Left lobe of liver (tissue), 2 donors: ENCODE results near the gene VGLL4. TPM values are rescaled to one million over a fixed set of nuclear protein-coding genes. Genes with fewer than 3 reads are reported as not detected.
"Not testable (repeated sequence)": the region's sequence is repeated elsewhere in the genome, so short reads cannot be mapped to it uniquely, and the experiment has no call there.

Source experiments
- ATAC-seq: fragments of 200-7000 bp; cut with Tn5 transposase; one replicate; pipeline ENCODE4 v1.9.1; 2020; ENCODE audit warnings: mild to moderate bottlenecking, moderate library complexity
- DNase-seq: peaks from one replicate; pipeline ENCODE4 v3.0.0-alpha.2; 2020; ENCODE audit warnings: low spot score
- total RNA-seq: library from RNA; stranded (reverse); gene quantifications from one replicate; pipeline ENCODE4 v1.2.1, GENCODE V29; 2021
- donor health status: DM: no; HTN: no; CAD: no; lungs with moderate emphysema.
- donor health status: DM: no; HTN: yes; CAD: no.

The VGLL4 gene
- total RNA-seq, result 13.8 TPM

- ATAC-seq, result peak; percentile 89
- DNase-seq, result peak; percentile 89
Measured at GRCh38 chr3:11643605-11644087, at the start of gene VGLL4. Gene VGLL4 (minus strand): TSS chr3:11643915. CDS start chr3:11643518, 397 bp downstream.

DNA sequence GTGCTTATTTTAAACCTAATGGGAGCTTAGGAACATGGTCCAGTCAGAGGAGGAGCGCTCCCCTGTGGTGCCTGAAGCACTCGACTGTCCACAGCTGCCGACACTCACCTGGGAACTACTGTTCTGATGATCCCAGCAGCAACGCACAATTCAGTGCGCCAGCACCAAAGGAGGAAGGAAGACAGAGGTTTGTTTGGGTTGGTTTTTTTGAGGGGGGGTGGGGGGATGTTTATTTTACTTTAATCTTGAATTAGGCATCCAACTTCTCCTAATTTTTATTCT is 48.8 kb upstream of the VGLL4 start:
- ATAC-seq (no peak), DNase-seq (no peak)

DNA sequence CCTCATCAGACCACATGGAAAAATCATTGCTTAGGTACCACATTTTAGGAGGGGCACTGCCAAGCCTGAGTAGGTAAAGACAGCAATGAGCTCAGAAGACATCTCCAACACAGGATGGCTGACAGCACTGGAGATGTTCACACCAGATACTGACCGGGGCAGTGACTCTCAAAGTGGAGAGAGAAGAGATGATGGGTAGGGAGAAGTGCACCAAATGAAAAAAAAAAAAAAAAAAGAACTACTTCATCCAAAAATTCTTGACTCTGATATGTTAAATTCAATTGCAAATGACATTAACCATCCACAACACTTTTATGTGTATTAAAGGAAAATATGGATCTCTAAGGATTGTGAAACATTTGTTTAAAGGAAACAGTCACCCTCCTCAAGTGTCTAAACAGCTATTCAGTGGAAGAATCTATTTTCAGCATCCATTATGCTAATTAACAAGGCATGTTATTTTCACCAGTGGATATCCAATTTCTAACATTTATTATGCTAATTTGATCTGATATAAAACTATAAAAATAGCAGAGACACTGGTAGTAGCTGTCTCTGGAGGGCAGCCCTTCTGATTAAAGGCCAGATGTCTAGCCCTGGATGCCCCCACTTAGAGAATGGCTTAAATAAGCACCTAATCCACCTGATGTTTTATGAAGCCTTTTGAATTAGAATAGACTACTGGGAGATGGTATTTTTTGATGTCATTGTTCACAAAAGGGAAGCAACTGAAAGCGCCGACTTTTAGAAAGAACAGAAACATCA is 48.2 kb upstream of the VGLL4 start:
- DNase-seq (no peak), ATAC-seq (no peak)

DNA sequence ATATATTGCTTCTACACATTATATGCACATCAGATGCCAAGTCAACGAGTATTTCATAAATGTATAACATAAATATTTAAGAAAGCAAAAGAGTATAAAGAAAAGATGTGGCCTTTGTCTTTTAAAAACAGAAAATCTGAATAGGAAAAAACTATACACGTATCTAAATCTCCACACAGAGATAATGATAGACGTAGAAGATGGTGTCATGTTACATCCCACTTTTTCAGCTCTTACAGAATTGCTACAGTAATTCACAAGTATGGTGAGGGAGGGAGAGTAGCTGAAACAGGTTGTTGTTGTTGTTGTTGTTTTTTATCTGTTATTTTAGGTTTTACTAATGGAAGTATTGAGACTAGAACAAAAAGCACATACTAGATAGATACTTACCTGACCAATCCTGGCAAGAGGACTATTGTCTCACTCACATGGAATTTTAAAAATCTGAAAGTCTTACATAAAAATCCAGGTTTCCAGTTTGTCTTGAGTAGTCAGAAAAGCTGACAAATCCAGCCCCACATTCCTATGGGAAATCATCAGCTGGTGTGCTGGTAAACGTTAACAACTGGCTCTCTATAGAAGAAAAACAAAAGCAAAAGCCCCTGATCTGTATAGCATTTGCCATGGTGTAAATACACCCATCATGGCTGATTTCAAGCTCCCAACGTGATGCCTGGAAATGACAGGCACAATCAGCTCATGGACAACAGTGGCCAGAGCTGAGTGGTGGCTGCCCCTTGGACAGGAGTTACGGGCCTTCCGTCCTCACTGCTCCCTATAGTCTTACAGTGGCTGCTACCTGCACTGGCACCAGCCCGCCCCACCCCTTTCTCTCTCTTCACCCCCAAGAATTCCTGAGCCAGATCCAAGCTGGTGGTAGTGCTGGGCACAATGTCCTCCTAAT is 47.4 kb upstream of the VGLL4 start:
- DNase-seq, result no peak
- no peak for ATAC-seq

DNA sequence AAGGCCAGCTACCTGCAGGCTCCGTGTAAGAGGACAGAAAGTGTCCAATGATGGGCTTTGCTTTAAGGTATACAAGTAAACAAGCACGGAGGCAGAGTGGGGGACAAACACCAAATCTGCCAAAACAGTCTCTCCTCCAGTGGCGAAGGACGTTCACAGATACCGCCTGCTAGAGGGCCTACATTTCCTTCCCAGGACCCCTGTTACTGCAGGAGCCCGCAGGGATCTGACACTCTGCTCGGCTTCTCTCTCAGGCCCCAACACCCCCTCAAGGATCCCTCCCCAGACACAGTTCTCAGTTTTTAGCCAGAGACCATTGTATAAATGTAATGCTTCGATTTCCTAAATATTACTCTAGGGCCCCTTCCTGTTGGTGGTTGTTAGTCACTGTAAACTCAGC is 46.0 kb upstream of the VGLL4 start:
- no peak for DNase-seq
- no peak for ATAC-seq

GRCh38 chr3:11684980-11685379 is 41.3 kb upstream of the VGLL4 start:
- not testable (repeated sequence) for ATAC-seq, DNase-seq

DNA sequence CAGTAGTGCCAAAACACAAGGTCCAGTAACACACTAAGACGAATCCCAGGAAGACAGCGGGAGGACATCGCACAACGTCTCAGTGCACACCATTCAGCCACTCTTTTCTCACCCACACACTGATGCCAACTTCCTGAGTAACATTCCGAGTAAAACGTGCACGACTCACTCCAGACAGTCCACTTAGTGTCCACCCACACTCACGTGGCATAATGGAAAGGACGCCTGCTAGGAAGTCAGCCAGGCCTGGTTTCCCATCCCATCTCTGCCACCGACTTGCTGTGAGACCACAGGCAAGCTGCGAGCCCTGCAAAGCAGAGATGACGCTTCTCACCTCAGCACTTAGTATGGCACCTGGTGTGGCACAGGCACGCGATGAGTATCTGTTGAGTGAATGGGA is 36.8 kb upstream of the VGLL4 start:
- ATAC-seq, result no peak
- DNase-seq, result no peak

GRCh38 chr3:11679964-11680363 is 36.2 kb upstream of the VGLL4 start:
- ATAC-seq (no peak), DNase-seq (no peak)

- ATAC-seq (no peak), DNase-seq (no peak)
Measured at GRCh38 chr3:11672363-11672762, 28.6 kb upstream of the VGLL4 start.

GRCh38 chr3:11671648-11672100 is 28.0 kb upstream of the VGLL4 start:
- no peak for ATAC-seq
- DNase-seq, result no peak

- no peak for ATAC-seq
- DNase-seq, result no peak
Measured at GRCh38 chr3:11668243-11669235, 24.8 kb upstream of the VGLL4 start.

DNA sequence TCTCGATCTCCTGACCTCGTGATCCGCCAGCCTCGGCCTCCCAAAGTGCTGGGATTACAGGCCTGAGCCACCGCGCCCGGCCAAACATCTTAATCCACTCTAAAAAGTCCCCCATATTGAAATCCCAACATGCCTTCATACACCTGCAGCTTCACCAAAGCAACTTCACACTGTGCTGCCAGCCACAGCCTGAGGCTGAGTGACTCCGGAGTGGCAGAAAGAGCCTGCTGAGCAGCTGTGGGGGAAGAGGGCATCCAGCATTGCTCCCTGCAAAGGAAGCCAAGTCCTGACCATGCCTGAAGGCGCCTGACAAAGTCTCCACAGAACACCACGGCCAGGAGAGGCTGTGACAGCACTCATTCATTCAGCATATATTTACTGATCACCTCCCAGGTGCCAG is 21.6 kb upstream of the VGLL4 start:
- no peak for DNase-seq
- no peak for ATAC-seq

DNA sequence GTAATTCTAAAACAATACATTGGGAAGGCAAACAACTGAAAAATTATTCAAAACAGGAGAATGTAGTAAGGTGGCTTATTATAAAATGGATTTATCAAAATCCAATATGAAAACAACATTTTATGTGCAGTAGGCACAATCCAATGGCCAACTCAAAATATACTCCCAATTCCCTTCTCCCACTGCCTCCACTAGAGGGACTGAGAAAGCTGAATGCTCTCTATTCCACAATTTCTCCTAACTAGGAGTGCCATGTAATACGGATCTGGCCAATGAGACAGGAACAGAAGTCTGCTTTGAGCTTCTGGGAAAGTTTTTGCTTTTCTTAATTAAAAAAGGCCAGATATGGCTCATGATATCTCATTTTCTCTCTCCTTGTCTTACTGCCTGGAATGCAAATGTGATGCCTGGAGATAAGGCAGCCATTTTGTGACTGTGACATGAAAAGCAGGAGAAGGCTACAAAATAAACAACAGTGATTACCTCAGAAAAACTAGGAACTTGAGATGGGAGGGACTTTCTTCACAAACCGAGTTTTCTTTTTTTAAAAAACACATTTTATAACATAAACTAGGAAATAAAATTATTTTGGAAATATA is 18.8 kb upstream of the VGLL4 start:
- ATAC-seq (peak; percentile 25), DNase-seq (no peak)

DNA sequence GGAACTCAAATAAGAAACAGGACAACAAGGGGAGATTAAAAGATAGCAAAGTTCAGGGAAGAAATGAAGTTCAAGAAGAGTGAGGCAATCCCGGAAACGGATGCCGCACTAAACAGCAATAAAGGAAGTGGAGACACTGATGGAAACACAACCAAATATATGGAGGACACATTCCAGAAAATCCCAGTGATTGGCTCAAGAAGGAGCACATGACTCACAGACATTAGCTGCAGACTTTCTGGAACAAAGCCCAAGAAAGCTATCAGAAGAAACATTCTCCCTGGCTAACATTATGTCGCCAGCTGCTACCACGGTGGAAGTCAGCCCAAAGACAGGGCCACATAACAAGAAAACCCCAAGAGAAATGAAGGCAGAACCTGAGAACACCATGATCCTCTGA is 18.1 kb upstream of the VGLL4 start:
- DNase-seq (no peak), ATAC-seq (no peak)

- DNase-seq (no peak), ATAC-seq (no peak)
Measured at GRCh38 chr3:11661052-11661656, 17.4 kb upstream of the VGLL4 start.

- ATAC-seq (peak; percentile 95), DNase-seq (peak; percentile 79)
Measured at GRCh38 chr3:11660242-11660641, 16.5 kb upstream of the VGLL4 start.

GRCh38 chr3:11658180-11658579 is 14.5 kb upstream of the VGLL4 start:
- DNase-seq (no peak), ATAC-seq (peak; percentile 49)

- ATAC-seq (no peak), DNase-seq (no peak)
Measured at GRCh38 chr3:11655196-11655928, 11.6 kb upstream of the VGLL4 start.

DNA sequence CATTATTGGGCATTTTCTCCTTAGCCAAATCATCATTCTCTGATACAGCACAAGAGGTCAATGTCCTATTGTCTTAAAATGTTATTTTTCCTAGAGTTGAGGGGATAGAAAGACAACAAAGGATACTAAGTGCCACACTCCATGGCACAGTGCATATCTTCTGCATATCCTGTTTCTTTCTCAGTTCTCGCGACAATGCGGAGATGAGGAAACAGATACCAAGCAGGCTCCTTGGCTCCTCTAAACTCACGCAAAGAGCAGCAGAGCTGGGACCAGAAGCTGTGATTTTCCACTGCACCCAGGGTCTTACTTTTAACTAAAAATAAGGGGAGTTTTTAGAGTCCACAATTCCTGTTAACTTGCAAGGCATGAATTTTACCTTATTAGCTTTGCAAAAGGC is 10.5 kb upstream of the VGLL4 start:
- ATAC-seq (no peak), DNase-seq (no peak)
